Astrocyte of the spinal cord (primary cell): ENCODE data around the gene ELP2.

Experiments used
- DNase-seq: peaks from one replicate; pipeline ENCODE4 v3.0.0; 2011; ENCODE audit warnings: low read depth, low spot score
- H3K4me3 ChIP-seq: 2 replicates; pipeline ENCODE4 v1.5.1; 2011; ENCODE audit warnings: low read depth, mild to moderate bottlenecking, low read length, moderate library complexity
- CTCF ChIP-seq: IDR thresholded peaks from 2 replicates; pipeline ENCODE4 v1.5.1; 2012; ENCODE audit warnings: low read depth, mild to moderate bottlenecking, low read length, inconsistent platforms
- in situ Hi-C: cut with HindIII; loops from 2 replicates; pipeline ENCODE4 v1.10.0; 2017; ENCODE audit warnings: low sequenced_read_pairs

Gene ELP2

GRCh38 chr18:36153203-36153602, 23.5 kb downstream of the ELP2 start:
- no peak for TF ChIP-seq CTCF
- no peak overlapping the region for H3K4me3 ChIP-seq
- DNase-seq, result peak; percentile 84
- in situ Hi-C loops, result no loop called here

- H3K4me3 ChIP-seq, result no peak overlapping the region
- TF ChIP-seq CTCF, result no peak
- in situ Hi-C loops, result no loop called here
- no peak for DNase-seq
These were observed 24.1 kb downstream of the ELP2 start for GRCh38 chr18:36153771-36154170.

- H3K4me3 ChIP-seq, result no peak overlapping the region
- no peak for TF ChIP-seq CTCF
- in situ Hi-C loops, result no loop called here
- no peak for DNase-seq
These were observed 26.4 kb downstream of the ELP2 start for GRCh38 chr18:36155851-36156757.

GRCh38 chr18:36157441-36157840, 27.7 kb downstream of the ELP2 start:
- DNase-seq, result peak; percentile 11
- in situ Hi-C loops, result no loop called here
- H3K4me3 ChIP-seq, result no peak overlapping the region
- TF ChIP-seq CTCF, result no peak

- peak; percentile 84 for DNase-seq
- in situ Hi-C loops, result no loop called here
- H3K4me3 ChIP-seq, result no peak overlapping the region
- TF ChIP-seq CTCF, result no peak
These were observed 28.7 kb downstream of the ELP2 start for GRCh38 chr18:36158266-36158867.

GRCh38 chr18:36160959-36161371, 31.3 kb downstream of the ELP2 start:
- in situ Hi-C loops, result no loop called here
- no peak overlapping the region for H3K4me3 ChIP-seq
- no peak for DNase-seq
- TF ChIP-seq CTCF, result no peak
